Measurements from ENCODE around the gene FAF1. TPM values are rescaled to one million over a fixed set of nuclear protein-coding genes. Genes with fewer than 3 reads are reported as not detected.

The FAF1 gene
- total RNA-seq, 4 donors from 2014 or later, result 32.3 to 51.4 (median 36.1) TPM

DNA sequence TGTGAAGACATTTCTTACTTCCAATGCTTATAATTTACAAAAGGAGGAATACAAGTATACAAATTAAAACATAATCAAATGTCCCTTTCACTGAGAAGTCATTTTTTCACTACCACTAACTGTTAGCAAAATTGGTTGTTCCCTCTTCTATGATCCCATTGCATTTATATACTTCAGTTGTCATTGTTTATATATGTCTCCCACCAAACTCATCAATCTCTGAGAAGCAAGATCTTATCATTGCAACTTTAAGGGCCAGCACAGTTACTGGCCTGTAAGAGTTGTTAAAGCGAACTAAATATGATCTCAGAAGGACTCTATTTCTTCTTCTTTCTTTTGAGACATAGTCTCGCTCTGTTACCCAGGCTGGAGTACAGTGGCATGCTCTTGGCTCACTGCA, 313.5 kb downstream of the FAF1 start:
- TF ChIP-seq, protein P1, sequence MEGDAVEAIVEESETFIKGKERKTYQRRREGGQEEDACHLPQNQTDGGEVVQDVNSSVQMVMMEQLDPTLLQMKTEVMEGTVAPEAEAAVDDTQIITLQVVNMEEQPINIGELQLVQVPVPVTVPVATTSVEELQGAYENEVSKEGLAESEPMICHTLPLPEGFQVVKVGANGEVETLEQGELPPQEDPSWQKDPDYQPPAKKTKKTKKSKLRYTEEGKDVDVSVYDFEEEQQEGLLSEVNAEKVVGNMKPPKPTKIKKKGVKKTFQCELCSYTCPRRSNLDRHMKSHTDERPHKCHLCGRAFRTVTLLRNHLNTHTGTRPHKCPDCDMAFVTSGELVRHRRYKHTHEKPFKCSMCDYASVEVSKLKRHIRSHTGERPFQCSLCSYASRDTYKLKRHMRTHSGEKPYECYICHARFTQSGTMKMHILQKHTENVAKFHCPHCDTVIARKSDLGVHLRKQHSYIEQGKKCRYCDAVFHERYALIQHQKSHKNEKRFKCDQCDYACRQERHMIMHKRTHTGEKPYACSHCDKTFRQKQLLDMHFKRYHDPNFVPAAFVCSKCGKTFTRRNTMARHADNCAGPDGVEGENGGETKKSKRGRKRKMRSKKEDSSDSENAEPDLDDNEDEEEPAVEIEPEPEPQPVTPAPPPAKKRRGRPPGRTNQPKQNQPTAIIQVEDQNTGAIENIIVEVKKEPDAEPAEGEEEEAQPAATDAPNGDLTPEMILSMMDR (IDR thresholded peaks at IDR 0.05), result no peak
- no peak for ATAC-seq (ENCODE audit: low FRiP score)
- no peak for DNase-seq (ENCODE audit: low spot score)

DNA sequence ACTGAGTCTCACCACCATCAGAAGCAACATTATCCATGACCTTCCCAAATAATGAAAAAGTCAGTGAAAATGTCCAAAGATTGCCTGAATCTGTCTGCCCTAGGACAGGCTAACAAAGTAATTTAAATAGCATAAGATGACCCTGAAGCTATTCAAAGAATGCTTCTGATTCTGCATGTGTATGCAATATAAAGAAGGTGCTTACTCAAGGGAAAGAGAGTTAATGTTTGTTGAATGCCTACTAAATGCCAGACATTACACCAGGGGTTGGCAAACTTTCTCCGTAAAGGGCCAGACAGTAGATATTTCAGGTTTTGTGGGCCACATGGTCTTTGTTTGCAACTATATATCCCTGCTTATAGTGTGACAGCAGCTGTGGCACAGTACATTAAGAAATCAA, 314.9 kb downstream of the FAF1 start:
- TF ChIP-seq, protein P1 (IDR thresholded peaks at IDR 0.05), result no peak
- ATAC-seq (ENCODE audit: low FRiP score) (no peak), DNase-seq (ENCODE audit: low spot score) (no peak)

DNA sequence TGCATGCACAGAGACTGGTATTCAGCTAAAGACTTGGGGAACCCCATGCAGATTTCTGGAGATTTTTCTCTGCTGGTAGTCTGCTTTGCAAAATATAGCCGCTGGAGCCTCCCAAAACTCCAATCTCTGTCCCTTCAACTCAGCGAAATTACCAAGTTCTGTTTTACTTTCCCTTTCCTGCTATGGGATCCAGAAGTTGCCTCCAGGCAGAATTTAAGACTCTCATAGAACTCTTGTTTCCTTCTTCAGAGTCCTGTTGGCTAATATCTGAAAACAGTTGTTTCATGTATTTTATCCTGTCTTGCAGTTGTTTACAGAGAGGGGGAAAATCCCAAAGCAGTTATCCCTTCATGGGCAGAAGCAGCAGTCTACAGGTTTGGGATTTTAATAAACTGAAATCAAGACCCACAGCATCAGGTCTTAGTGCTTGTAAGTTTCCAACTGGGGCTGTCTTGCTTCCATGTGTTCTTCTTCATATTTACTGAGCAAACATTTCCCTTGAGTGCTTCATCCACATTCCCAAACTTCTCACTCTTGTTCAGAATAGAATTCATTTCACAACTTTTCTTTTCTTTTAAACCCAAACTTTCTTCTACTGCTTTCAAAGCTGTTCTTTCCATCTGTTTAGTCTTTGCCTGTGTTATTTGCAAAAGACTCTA, 315.5 kb downstream of the FAF1 start:
- TF ChIP-seq, protein P1 (IDR thresholded peaks at IDR 0.05), result no peak
- ATAC-seq (ENCODE audit: low FRiP score) (no peak), DNase-seq (ENCODE audit: low spot score) (no peak)

DNA sequence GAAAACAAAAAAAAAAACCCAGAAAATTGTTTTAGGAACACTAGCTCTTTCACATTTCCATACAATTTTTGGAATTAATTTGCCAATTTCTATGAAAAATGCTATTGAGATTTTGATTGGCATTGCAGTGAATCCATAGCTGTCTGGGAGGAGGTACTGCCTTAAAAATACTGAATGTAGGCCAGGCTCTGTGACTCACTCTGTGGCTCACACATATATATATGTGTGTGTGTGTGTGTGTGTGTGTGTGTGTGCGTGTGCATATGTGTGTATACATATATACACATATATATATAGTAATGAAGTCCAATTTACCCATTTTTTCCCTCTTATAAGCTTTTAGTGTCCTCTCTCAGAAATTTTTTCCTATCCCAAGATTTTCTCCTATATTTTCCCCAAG, 322.6 kb downstream of the FAF1 start:
- TF ChIP-seq, protein P1 (IDR thresholded peaks at IDR 0.05), result no peak
- ATAC-seq (ENCODE audit: low FRiP score) (no peak), DNase-seq (ENCODE audit: low spot score) (no peak)

DNA sequence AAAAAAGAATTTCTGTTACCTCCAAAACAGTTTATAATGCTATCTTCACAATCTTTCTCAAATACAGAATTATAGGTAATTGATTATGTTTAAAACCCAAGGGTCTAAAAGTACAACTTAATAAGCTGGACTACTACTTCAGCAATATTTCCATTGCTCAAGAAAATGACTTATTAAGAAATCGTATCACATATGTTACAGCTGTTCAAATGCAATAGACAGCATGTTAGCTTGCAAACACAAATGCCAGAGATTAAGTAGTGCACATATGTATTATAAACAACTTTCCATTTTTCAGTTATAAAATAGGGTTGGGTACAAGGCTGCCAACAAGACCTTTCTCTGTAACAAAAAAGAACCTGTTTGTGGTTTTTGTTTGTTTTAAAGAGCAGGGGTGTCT, 325.8 kb downstream of the FAF1 start:
- TF ChIP-seq, protein P1 (IDR thresholded peaks at IDR 0.05), result no peak

DNA sequence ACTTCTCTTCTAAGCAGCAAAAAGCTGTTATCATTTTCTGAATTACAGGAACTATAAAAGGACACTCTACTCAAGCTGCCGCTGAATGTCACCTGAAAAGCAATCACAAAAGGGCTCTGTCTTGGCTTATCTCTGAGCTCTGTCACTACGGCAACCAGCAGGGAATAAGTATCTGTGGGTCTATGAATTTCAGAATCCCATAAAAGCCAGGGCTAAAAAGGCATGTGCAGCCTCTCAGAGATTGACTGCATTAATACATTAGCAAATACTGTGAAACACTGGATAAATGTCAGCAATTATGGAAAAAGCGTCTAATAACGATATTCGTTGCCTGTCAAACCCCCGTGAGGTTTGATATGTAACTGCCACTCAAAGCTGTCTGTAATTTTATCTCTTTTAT, 326.6 kb downstream of the FAF1 start:
- ATAC-seq (ENCODE audit: low FRiP score) (no peak), DNase-seq (ENCODE audit: low spot score) (no peak)
- TF ChIP-seq, protein P1 (IDR thresholded peaks at IDR 0.05), result no peak

More for the DNA sequence above, 325.8 kb downstream of the FAF1 start:
- DNase-seq (ENCODE audit: low spot score) (no peak), ATAC-seq (ENCODE audit: low FRiP score) (no peak)

DNA sequence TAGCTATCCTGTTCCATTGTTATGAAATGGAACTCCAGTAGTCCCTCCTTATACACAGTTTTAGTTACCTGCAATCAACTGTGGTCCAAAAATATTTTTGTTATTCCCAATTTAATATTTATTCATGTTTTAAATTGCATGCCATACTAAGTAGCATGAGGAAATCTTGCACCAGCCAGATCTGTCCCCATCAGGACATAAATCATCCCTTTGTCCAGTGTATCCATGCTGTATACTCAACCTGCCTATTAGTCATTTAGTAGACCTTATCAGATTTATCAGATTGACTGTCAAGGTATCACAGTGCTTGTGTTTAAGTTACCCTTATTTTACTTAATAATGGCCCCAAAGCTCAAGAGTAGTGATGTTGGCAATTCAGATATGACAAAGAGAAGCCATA, 328.9 kb downstream of the FAF1 start:
- no peak for ATAC-seq (ENCODE audit: low FRiP score)
- TF ChIP-seq, protein P1 (IDR thresholded peaks at IDR 0.05), result no peak
- DNase-seq (ENCODE audit: low spot score), result no peak
